GM06990 (cell line): ENCODE measurements around the gene FGFR2.

Experiments used
- DNase-seq: peaks from one replicate; pipeline ENCODE4 v3.0.0-alpha.2; 2011; ENCODE audit not compliant: insufficient read length; ENCODE audit errors: extremely low read depth
- H3K27me3 ChIP-seq: replicated peaks from 2 replicates; pipeline ENCODE4 v1.6.0; 2011; ENCODE audit warnings: low read length; ENCODE audit not compliant: control insufficient read depth, insufficient read depth
- H3K36me3 ChIP-seq: 2 replicates; pipeline ENCODE4 v1.5.1; 2011; ENCODE audit warnings: low read length; ENCODE audit not compliant: control insufficient read depth, insufficient read depth
- H3K4me3 ChIP-seq: replicated peaks from 2 replicates; pipeline ENCODE4 v1.5.1; 2011; ENCODE audit warnings: low read depth, mild to moderate bottlenecking, control low read depth, low read length
- CTCF ChIP-seq: IDR thresholded peaks from 2 replicates; pipeline ENCODE4 v1.5.1; 2011; ENCODE audit warnings: low read length, control low read depth, mild to moderate bottlenecking, inconsistent platforms; ENCODE audit not compliant: insufficient read depth, poor library complexity, severe bottlenecking

FGFR2 gene

GRCh38 chr10:121573538-121573941, 24.7 kb downstream of the FGFR2 start:
- Histone ChIP-seq H3K27me3 (no peaks in the 10 kb centered on the region; the same call in 1 of the 2 replicates), H3K36me3 (no peaks in the 10 kb centered on the region), H3K4me3 (no peak overlapping the region)
- no peak for TF ChIP-seq CTCF
- no peak for DNase-seq

GRCh38 chr10:121572859-121573537, 25.2 kb downstream of the FGFR2 start:
- Histone ChIP-seq H3K36me3 (no peaks in the 10 kb centered on the region), H3K27me3 (no peaks in the 10 kb centered on the region; the same call in 1 of the 2 replicates), H3K4me3 (no peak overlapping the region)
- DNase-seq: no peak
- no peak for TF ChIP-seq CTCF

GRCh38 chr10:121570315-121570714, 27.9 kb downstream of the FGFR2 start:
- DNase-seq: no peak
- Histone ChIP-seq H3K36me3 (no peaks in the 10 kb centered on the region), H3K27me3 (no peaks in the 10 kb centered on the region), H3K4me3 (no peak overlapping the region)
- TF ChIP-seq CTCF: no peak

GRCh38 chr10:121568275-121568674, 30.0 kb downstream of the FGFR2 start:
- Histone ChIP-seq H3K27me3 (no peaks in the 10 kb centered on the region), H3K36me3 (no peaks in the 10 kb centered on the region), H3K4me3 (no peak overlapping the region)
- DNase-seq: no peak
- no peak for TF ChIP-seq CTCF

- Histone ChIP-seq H3K36me3 (no peaks in the 10 kb centered on the region), H3K27me3 (no peaks in the 10 kb centered on the region), H3K4me3 (no peak overlapping the region)
- no peak for DNase-seq
- TF ChIP-seq CTCF: no peak
Measured at GRCh38 chr10:121567569-121567968, 30.7 kb downstream of the FGFR2 start.

- no peak overlapping the region for H3K4me3 ChIP-seq
- no peak for TF ChIP-seq CTCF
- no peaks in the 10 kb centered on the region for H3K27me3 ChIP-seq
- H3K36me3 ChIP-seq: no peaks in the 10 kb centered on the region
- DNase-seq: no peak
Measured at GRCh38 chr10:121566755-121567154, 31.5 kb downstream of the FGFR2 start.
